Tibial artery (tissue), 4 donors: ENCODE measurements around the gene DMBT1.

Source experiments
- DNase-seq, 2 donors: peaks; one replicate each; pipeline ENCODE4 v3.0.0-alpha.2; 2019
- H3K27ac ChIP-seq, 2 donors: fragments of 200-600 bp; sonication (generic) in 1 of 2; 1 replicate in 1 of 2; 2 replicates in 1 of 2; pipeline ENCODE4 v1.5.1; 2018 to 2019; ENCODE audit warnings: mild to moderate bottlenecking in 1 of 2
- H3K27me3 ChIP-seq, 2 donors: fragments of 200-600 bp; sonication (generic) in 1 of 2; one replicate each; pipeline versions ENCODE4 v1.5.1 to v1.6.0; 2016 to 2019
- H3K36me3 ChIP-seq, 3 donors: fragments of 200-600 bp; sonication (generic) in 2 of 3; one replicate each; pipeline ENCODE4 v1.5.1; 2016 to 2019; ENCODE audit warnings: mild to moderate bottlenecking in 2 of 3
- H3K4me1 ChIP-seq, 4 donors: fragments of 200-600 bp; sonication (generic) in 2 of 4; 1 replicate in 3 of 4; 2 replicates in 1 of 4; pipeline ENCODE4 v1.5.1; 2016 to 2019
- H3K4me3 ChIP-seq, 2 donors: fragments of 200-600 bp; sonication (generic) in 1 of 2; 1 replicate in 1 of 2; 2 replicates in 1 of 2; pipeline ENCODE4 v1.5.1; 2018 to 2019; ENCODE audit warnings: mild to moderate bottlenecking in 2 of 2
- H3K9me3 ChIP-seq, 3 donors: fragments of 200-600 bp; sonication (generic) in 1 of 3; one replicate each; pipeline ENCODE4 v1.5.1; 2016 to 2019
- CTCF ChIP-seq, 2 experiments: fragments of 200-600 bp in 1 of 2; fragments of 450-650 bp in 1 of 2; IDR thresholded peaks; one replicate each; pipeline ENCODE4 v1.5.1; 2017 to 2019; ENCODE audit warnings: antibody characterized with exemption in 2 of 2, mild to moderate bottlenecking in 1 of 2, moderate library complexity in 1 of 2
- intact Hi-C: fragments of 100-400 bp; cut with DNase I; formaldehyde crosslinking; loops from one replicate; pipeline ENCODE4 v1.15.0; 2023; ENCODE audit warnings: low total_unique reads

The DMBT1 gene

GRCh38 chr10:122630526-122630925 is 70.0 kb downstream of the DMBT1 start:
- intact Hi-C loops = no loop called here
- peak; percentile 9 to 25 for DNase-seq
- peaks cover 0 to 1% of the 10 kb centered on the region in 2 donors for H3K27me3 ChIP-seq
- no peaks in the 10 kb centered on the region for H3K9me3 ChIP-seq
- H3K36me3 ChIP-seq = no peaks in the 10 kb centered on the region
- no peak overlapping the region for H3K27ac ChIP-seq
- no peak overlapping the region for H3K4me3 ChIP-seq
- no peaks in the 10 kb centered on the region for H3K4me1 ChIP-seq
- no peak for TF ChIP-seq CTCF (IDR thresholded peaks at IDR 0.05)

DNA sequence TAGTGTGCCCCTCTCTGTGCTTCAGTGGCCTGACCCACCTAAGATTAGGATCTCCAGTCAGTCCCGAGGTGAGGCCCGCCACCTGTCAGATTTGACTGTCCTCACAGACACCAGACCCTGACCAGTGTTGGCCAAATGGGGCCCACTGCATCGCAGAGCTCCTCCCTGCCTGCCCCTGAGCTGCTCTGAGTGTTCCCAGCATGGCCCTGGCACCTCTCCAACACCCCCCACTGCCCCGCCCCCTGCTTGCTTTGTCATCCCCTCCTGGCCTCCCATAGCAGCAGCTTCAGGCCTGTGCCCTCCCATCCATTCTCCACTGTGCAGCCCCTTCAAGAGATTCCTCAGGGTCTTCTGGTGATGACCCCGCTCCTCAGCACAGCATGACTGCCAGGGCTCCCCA is 71.5 kb downstream of the DMBT1 start:
- peaks cover 0 to 7% of the 10 kb centered on the region in 2 donors for H3K27me3 ChIP-seq
- no peaks in the 10 kb centered on the region for H3K4me1 ChIP-seq
- no peaks in the 10 kb centered on the region for H3K9me3 ChIP-seq
- intact Hi-C loops = no loop called here
- no peak for TF ChIP-seq CTCF (IDR thresholded peaks at IDR 0.05)
- no peaks in the 10 kb centered on the region for H3K36me3 ChIP-seq
- no peak overlapping the region for H3K27ac ChIP-seq
- H3K4me3 ChIP-seq = no peak overlapping the region
- DNase-seq = peak; percentile 12 to 54

DNA sequence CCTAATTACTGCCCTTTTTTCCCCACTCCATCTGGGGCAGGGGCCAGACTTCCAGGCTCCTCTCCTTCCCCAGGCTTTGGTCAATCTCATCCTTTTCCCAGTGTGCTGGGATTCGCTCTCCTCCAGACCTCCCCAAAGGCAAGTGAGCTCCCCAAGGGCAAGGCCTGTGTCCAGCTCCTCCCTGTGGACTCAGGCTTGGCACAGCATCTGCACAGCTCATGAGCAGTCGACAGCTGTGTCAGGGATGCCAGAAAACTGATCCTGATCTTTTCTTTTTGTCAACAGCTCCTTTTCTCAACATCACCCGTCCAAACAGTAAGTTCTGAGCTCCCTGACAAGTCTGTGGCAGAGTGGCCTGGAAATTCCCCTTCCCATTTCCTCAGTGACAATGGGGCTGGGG is 72.0 kb downstream of the DMBT1 start:
- peak; percentile 14 to 42 for DNase-seq
- Histone ChIP-seq H3K4me1 (no peaks in the 10 kb centered on the region), H3K4me3 (no peak overlapping the region), H3K36me3 (no peaks in the 10 kb centered on the region), H3K27ac (no peak overlapping the region), H3K9me3 (no peaks in the 10 kb centered on the region), H3K27me3 (peaks cover 0 to 7% of the 10 kb centered on the region in 2 donors)
- TF ChIP-seq CTCF (IDR thresholded peaks at IDR 0.05) = no peak
- intact Hi-C loops = no loop called here

- H3K4me1 ChIP-seq = no peaks in the 10 kb centered on the region
- no peaks in the 10 kb centered on the region for H3K36me3 ChIP-seq
- no peak overlapping the region for H3K27ac ChIP-seq
- H3K27me3 ChIP-seq = peaks cover 0 to 7% of the 10 kb centered on the region in 2 donors
- intact Hi-C loops = no loop called here
- peak in 1 of 2 donors; percentile 55 for DNase-seq
- no peak overlapping the region for H3K4me3 ChIP-seq
- no peaks in the 10 kb centered on the region for H3K9me3 ChIP-seq
- no peak for TF ChIP-seq CTCF (IDR thresholded peaks at IDR 0.05)
These were observed 76.4 kb downstream of the DMBT1 start for GRCh38 chr10:122636953-122637352.

DNA sequence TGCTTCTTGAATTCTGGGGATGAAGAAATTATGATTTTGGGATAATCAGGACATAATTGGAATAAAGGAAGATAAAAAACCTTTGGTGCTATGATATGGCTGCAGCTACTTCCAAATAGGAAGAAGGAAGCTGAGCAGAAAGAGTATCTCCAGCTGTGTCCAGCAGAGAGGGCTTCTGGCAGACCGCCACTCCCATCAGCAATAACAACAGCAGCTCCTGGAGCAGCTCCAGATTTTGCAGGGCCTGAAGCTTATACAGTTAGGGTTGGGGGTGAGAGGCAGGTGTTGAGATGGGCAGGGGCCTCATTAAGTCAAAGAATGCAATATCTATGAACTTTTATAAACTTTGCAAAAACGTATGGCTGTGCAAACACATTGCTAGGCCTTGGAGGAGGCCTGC is 76.8 kb downstream of the DMBT1 start:
- peak in 1 of 2 donors; percentile 33 for DNase-seq
- intact Hi-C loops = no loop called here
- H3K27ac ChIP-seq = no peak overlapping the region

More for the DNA sequence above, 76.8 kb downstream of the DMBT1 start:
- H3K27me3 ChIP-seq = peaks cover 0 to 7% of the 10 kb centered on the region in 2 donors
- no peaks in the 10 kb centered on the region for H3K9me3 ChIP-seq
- no peak overlapping the region for H3K4me3 ChIP-seq
- no peaks in the 10 kb centered on the region for H3K36me3 ChIP-seq
- no peaks in the 10 kb centered on the region for H3K4me1 ChIP-seq
- TF ChIP-seq CTCF (IDR thresholded peaks at IDR 0.05) = no peak
